GM13977 (cell line): ENCODE data around the gene ZNF468.
A peak's percentile ranks its signal among the peaks of the same experiment; 100 is the strongest.
"Not testable (repeated sequence)": the region's sequence is repeated elsewhere in the genome, so short reads cannot be mapped to it uniquely, and the experiment has no call there.

Experiments used
- DNase-seq: peaks from one replicate; pipeline ENCODE4 v3.0.0; 2012; ENCODE audit warnings: low spot score
- in situ Hi-C: fragments of 300-500 bp; cut with MboI; formaldehyde crosslinking; loops from one replicate; pipeline ENCODE4 v1.12.0; 2022; ENCODE audit warnings: low sequenced_read_pairs, low pct_unique_long_range_greater_than_20kb, mixed read lengths, inconsistent platforms; ENCODE audit not compliant: unreplicated experiment
- TF ChIP-seq, protein P1 (sequence below): IDR thresholded peaks from 2 replicates; pipeline ENCODE4 v1.5.1; 2012; ENCODE audit warnings: mild to moderate bottlenecking, control low read depth; ENCODE audit not compliant: insufficient read depth; ENCODE audit errors: extremely low read depth, missing control alignments

The ZNF468 gene

GRCh38 chr19:52857378-52858191 is at the start of gene ZNF468:
TSS of gene ZNF468 (minus strand) at chr19:52857619. CDS start at chr19:52854272, 3,347 bp downstream.
- DNase-seq = peak; percentile 65
- in situ Hi-C loops = loop anchor here (10.0 kb wide), 1 partner anchor 87 kb away; no protein-coding TSS in a partner anchor

DNA sequence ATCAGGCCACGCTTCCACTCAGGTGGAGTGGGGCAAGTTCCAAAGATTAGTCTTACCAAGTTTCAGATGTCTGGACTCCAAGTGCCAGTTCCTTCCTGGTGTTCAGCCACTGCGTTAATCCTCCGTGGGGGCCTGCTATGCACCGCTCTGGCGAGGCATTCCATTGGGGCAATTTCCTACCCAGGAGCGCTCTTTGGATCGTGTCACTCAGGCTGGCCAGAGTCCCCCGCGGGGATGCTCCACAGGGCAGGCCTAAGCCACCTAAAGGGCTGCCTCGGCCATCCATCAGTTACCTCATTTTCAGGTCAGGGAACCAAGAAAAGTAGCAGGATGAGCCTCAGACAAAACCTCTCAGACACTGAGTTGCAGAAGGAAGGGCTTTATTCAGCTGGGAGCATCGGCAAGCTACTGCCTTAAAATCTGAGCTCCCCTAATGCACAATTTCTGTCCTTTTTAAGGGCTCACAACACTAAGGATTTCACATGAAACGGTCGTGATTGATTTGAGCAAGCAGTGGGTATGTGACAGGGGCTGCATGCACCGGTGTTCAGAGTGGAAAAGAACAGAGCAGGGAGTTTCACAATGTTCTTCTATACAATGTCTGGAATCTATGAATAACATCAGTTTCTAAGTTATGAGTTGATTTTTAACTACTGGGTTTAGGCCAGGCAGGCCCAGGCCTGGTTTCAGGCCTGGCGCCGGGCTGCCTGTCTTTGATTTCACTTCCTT is 46.8 kb upstream of the ZNF468 start:
- DNase-seq = not testable (repeated sequence)

DNA sequence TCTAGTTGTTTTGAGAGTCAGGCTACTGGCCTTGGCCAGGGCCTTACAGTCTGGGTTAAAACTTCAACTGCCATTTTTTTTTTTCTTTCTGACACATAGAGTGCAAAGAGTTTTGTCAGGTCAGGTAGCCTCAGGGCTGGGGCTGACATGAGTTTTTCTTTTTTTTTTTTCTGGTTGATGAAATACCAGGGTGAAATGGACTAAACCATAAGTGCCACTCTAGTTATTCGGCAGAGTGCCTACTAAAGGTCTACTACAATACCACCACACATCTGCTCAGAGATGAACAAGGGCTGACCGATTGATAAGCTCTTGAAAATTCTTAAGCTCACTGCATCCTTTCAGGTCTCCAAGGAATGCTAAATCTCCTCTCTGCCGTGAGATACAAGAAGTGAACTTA is 44.4 kb upstream of the ZNF468 start:
- DNase-seq = no peak
- TF ChIP-seq, protein P1, sequence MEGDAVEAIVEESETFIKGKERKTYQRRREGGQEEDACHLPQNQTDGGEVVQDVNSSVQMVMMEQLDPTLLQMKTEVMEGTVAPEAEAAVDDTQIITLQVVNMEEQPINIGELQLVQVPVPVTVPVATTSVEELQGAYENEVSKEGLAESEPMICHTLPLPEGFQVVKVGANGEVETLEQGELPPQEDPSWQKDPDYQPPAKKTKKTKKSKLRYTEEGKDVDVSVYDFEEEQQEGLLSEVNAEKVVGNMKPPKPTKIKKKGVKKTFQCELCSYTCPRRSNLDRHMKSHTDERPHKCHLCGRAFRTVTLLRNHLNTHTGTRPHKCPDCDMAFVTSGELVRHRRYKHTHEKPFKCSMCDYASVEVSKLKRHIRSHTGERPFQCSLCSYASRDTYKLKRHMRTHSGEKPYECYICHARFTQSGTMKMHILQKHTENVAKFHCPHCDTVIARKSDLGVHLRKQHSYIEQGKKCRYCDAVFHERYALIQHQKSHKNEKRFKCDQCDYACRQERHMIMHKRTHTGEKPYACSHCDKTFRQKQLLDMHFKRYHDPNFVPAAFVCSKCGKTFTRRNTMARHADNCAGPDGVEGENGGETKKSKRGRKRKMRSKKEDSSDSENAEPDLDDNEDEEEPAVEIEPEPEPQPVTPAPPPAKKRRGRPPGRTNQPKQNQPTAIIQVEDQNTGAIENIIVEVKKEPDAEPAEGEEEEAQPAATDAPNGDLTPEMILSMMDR = no peak
- in situ Hi-C loops = no loop called here

More for the DNA sequence above, 46.8 kb upstream of the ZNF468 start:
- in situ Hi-C loops = not testable (repeated sequence)

DNA sequence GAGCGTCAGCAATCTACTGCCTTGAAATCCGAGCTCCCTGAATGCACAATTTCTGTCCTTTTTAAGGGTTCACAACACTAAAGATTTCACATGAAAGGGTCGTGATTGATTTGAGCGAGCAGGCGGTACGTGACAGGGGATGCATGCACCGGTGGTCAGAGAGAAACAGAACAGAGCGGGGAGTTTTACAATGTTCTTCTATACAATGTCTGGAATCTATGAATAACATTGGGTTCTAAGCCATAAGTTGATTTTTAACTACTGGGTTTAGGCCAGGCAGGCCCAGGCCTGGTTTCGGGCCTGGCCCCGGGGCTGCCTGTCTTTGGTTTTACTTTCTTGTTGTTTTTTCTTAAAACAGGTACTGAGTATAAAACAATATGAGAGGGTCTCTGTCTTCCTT is 41.2 kb upstream of the ZNF468 start:
- DNase-seq, in situ Hi-C loops: not testable (repeated sequence)

GRCh38 chr19:52898101-52898500 is 40.7 kb upstream of the ZNF468 start:
- in situ Hi-C loops = no loop called here
- TF ChIP-seq, protein P1 = no peak
- DNase-seq = no peak

DNA sequence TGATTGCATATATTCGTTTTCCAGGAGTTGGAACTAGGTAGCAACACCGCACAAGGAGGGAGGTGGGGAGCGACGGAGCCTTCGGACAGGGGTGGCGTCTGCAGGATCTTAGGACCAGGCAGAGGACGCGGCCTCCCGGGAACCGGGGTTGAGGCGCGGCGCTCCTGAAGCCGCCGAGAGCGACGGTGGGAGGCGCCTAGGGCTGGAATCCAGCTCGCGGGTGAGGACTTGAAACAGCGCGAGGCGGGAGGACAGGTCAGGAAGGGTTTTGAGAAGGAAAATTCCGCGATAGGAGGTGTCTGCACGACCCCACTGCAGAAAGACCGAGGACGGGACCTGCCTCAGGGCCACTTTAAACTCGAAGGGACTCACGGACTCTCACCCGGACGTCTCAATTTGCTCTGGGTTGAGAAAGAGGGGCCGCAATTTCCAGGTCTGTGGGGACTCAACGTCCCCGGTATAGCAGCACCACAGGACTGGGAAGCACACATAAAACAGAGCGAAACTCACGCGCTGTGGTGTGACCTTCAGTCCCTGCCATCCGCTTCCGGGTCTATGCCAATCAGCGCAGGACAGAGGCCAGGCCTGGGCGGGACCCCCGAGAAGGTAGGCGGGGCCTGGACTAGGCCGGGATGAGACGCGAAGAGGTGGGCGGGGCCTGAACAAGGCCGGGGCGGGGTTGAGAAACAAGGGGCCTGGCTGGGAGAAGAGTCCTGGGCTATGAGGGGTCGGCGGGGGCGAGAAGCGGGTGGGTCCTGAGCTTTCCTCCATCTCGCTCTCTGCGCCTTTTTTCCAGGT is 39.9 kb upstream of the ZNF468 start, which contains the start of gene ZNF320:
Gene ZNF320, minus strand, starts transcription at position 498 of the 798 bp plus-strand sequence. CDS start 7,380 bp downstream, outside the sequence.
- in situ Hi-C loops = no loop called here
- peak; percentile 94 for DNase-seq
- TF ChIP-seq, protein P1 = peak; percentile 3

DNA sequence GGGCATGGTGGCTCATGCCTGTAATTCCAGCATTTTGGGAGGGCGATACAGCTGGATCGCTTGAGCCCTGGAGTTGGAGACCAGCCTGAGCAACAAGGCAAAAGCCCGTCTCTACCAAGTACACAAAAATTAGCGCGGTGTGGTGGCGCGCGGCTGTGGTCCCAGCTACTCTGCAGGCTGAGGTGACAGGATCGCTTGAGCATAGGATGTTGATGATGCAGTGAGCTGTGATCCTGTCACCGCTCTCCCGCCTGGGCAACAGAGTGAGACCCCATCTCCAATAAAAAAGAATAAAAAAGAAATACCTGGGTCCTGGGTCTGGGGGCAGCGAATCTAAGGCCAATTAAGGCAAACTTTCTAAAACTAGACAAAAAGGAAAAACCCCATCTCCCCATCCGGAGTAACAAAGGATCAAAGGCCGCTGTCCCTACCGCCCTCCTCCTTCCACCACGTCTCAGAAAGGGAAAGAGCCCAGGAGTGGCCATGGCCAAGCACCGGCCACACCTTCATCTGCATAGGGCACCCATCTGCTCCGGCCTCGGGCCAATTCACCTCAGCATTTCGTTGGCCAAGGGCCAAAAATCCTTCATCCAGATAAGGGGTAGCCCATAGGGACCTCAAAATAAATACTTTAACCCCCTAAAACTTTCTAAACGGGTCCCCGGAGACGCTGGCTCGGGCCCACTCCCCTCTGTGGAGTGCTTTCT is 39.2 kb upstream of the ZNF468 start:
- DNase-seq = peak; percentile 12
- TF ChIP-seq, protein P1 = no peak
- in situ Hi-C loops = no loop called here
